Epithelial cell of prostate (primary cell): ENCODE results near the gene ISM1.

ENCODE experiments used
- DNase-seq: peaks from one replicate; pipeline ENCODE4 v3.0.0-alpha.2; 2011; ENCODE audit warnings: low read depth, low spot score
- H3K27ac ChIP-seq: fragments of 450-650 bp; 2 replicates; pipeline ENCODE4 v1.5.1; 2017; ENCODE audit warnings: mild to moderate bottlenecking

The ISM1 gene

DNA sequence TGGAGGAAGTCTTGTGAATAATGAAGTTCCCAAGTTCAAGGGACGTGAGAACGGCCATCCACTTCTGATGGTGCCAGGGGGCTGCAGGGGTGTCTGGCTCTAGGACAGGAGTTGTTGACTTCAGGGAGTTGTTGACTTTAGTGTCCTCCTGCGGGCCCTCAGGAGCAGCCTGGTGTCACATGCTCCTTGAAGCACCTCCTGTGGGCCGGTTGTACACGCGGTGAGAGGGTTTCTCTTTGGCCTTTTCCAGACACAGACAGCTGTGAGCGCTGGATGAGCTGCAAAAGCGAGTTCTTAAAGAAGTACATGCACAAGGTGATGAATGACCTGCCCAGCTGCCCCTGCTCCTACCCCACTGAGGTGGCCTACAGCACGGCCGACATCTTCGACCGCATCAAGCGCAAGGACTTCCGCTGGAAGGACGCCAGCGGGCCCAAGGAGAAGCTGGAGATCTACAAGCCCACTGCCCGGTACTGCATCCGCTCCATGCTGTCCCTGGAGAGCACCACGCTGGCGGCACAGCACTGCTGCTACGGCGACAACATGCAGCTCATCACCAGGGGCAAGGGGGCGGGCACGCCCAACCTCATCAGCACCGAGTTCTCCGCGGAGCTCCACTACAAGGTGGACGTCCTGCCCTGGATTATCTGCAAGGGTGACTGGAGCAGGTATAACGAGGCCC, 77.8 kb downstream of the ISM1 start:
- H3K27ac ChIP-seq, result no peak overlapping the region
- no peak for DNase-seq

GRCh38 chr20:13299401-13299800, 78.3 kb downstream of the ISM1 start:
- DNase-seq, result no peak
- H3K27ac ChIP-seq, result no peak overlapping the region

- DNase-seq, result peak; percentile 12
Observed at GRCh38 chr20:13301596-13301995, 80.5 kb downstream of the ISM1 start.

DNA sequence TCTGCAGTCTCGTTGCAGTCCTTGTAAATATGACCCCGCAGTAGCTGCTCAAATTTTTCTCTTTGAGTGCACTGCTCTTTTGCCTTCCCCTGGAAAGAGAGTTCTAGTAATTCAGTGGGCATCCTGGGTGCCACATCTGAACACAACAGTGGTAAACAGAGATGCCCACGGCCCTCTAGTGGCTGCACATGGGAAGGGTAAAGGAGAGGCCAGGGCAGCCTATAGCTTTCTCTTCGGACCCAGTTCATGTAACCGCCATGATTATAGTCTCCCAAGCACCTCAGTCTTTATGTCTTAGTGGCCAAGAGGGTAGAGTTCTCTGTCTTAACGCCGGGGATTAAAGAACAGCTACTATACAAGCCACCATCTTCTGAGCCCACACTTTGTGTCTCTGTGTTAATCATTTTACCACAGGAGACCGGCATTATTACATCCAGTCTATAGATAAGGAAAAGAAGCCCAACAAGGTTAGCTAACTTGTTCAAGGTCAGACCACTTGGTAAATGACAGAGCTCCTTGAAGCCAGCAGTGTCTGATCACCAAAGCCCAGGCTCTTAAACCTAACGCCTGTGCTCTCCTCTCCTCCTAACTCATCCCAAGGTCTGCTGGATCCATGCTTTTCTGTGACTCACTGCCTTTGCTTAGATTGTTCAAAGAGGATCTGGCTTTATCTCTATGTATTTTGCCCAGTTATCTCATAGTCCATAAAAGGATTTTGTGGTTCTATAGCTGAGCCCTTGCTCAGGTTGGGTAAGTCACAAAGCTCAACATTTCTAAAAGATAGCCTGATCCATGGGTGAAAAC, 81.8 kb downstream of the ISM1 start:
- H3K27ac ChIP-seq, result no peak overlapping the region
- DNase-seq, result no peak

More at GRCh38 chr20:13301596-13301995, 80.5 kb downstream of the ISM1 start:
- peak overlapping the region; percentile 59 for H3K27ac ChIP-seq

DNA sequence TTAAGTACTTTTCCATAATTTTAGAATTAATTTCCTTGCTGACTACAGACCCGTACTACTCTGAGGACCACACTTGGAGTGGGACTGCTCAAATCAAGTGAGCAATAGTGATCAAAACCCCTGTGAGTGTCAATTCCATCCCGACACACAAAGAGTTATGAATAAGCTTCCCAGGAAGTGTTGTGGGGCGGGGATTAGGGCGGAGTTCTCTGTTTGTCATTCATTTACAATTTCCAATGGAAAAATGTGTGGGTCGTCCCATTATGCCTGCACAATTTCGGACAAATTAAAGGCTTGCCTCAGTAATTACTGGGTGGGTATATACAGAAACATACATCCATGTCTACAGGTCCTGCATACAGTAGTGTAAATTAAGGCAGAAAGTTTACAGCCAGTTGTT, 84.2 kb downstream of the ISM1 start:
- no peak overlapping the region for H3K27ac ChIP-seq
- no peak for DNase-seq

DNA sequence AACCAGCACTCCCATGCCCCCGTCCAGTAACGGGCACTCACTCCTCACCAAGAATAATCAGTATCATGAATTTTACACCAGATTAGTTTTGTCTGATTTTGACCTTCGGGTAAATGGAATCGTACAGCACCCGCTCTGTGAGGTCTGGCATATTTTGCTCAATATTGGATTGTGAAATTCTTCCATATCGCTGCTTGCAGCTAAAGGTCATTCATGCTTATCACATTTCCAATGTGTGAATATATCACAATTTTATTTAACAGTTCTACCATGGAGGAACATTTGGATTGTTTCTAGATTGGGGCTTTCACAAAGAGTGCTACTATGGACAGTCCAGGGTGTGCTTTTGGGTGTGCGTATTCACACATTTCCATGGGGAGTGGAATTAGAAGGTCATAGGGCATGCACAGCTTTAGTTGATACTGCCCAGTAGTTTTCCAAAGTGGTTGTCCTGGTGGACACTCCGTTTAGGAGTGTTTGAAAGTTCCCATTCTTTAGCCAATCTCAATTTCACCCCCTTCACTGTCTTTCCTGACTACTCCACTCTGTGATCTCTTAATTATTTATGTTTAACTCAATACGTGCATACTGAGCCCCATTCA, 86.6 kb downstream of the ISM1 start:
- no peak for DNase-seq

GRCh38 chr20:13312300-13312699, 91.2 kb downstream of the ISM1 start:
- no peak overlapping the region for H3K27ac ChIP-seq
- DNase-seq, result peak; percentile 34

More for the DNA sequence above, 86.6 kb downstream of the ISM1 start:
- no peak overlapping the region for H3K27ac ChIP-seq

DNA sequence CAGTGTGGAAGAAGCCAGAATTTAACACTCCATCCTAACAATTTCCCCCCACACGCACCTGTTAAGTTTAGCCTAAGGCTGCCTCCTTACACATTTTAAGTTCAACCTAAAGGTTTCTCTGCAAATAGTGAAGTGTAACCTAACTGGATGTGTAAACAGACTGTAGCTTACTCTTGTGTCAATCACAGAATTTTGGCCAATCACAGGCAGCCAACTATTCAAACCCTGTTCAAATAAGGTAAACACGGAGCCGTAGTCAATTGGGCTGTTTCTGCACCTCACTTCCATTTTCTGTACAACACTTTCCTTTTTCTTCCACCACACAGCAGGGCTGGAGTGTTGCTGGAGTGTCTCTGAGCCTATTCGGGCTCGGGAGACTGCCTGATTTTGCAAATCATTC, 92.1 kb downstream of the ISM1 start:
- no peak overlapping the region for H3K27ac ChIP-seq
- no peak for DNase-seq

GRCh38 chr20:13317439-13317838, 96.4 kb downstream of the ISM1 start:
- no peak for DNase-seq
- no peak overlapping the region for H3K27ac ChIP-seq

GRCh38 chr20:13318871-13319521, 97.9 kb downstream of the ISM1 start:
- H3K27ac ChIP-seq, result no peak overlapping the region
- DNase-seq, result no peak

- DNase-seq, result no peak
- no peak overlapping the region for H3K27ac ChIP-seq
Observed at GRCh38 chr20:13320702-13321101, 99.6 kb downstream of the ISM1 start.

DNA sequence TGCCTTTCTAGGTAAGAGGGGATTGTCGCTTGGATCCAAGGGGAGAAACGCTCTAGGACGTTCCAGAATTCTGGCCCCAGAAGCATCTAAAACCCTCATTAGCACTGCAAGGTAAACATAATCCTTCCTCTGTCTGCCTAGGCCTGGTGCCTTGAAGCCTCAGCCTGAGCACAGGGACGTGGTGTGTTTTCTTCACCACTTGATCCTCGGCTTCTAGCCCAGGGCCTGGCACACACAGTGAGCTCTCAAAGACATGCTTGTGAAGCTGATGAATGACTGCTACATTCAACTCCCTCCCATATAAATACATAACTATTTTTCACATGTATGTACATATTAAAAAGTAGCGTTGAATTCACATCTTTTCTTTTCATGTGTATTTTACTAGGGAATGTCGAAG, 100.3 kb downstream of the ISM1 start:
- no peak overlapping the region for H3K27ac ChIP-seq
- no peak for DNase-seq

DNA sequence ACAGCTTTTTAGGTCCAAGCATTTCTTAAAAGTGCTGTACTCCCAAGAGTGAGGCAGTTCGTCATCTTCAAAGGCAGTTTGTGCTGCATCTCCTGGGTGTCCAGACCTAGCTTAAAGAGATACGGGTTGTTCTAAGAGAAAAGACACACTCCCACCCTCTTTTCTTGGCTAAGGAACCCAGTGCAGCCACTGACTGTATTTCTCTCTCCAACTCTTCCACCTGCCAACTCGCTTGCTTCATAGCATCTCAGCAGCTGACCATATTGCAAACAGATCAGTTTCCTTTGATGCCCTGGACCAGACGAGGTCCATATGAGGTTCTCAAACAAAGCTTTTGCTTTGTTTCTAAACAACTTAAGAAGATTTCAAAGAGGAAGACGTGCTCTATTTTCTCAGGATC, 101.1 kb downstream of the ISM1 start:
- H3K27ac ChIP-seq, result no peak overlapping the region
- no peak for DNase-seq

- no peak for DNase-seq
- no peak overlapping the region for H3K27ac ChIP-seq
Observed at GRCh38 chr20:13322621-13323020, 101.5 kb downstream of the ISM1 start.

DNA sequence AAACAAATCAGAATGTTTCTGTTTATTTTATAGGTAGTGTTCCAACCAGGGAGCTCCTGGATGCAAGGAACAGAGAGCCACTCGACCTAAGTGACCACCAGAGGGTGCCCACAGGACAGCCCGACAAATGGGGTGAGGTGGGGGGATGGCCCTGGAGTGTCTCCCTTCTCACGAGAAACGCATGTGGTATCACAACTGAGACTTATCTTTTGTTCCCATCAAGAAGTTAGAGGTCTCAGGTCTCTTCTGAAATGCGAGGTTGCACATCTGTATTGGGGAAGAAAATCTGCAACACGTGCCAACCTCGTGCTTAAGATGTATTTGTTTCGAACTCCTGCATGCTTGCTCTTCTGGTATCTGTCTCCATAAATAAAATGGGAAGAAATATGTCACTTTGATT, 104.0 kb downstream of the ISM1 start:
- DNase-seq, result no peak
- no peak overlapping the region for H3K27ac ChIP-seq

GRCh38 chr20:13325796-13326340, 104.8 kb downstream of the ISM1 start:
- no peak for DNase-seq
- H3K27ac ChIP-seq, result no peak overlapping the region

GRCh38 chr20:13331536-13331935, 110.5 kb downstream of the ISM1 start:
- DNase-seq, result no peak
- H3K27ac ChIP-seq, result no peak overlapping the region

DNA sequence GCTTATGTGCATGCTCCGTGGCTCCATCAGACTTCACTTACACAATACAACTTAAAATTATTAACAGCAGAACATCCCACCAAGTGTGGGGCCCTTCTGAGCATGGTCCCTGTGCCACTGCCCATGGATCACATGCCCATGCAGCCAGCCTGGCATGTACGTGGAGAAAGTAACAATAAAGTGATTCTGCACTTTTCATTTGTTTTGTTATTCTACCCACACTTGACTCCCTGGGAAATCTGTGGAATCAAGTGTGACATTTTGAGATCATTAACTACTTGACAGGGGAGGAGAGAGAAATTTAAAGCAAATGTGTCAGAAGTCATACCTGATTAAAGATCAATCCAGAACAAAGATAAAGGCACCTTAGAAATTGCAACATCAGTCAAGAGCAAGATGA, 112.0 kb downstream of the ISM1 start:
- no peak for DNase-seq
- H3K27ac ChIP-seq, result no peak overlapping the region

- no peak overlapping the region for H3K27ac ChIP-seq
- DNase-seq, result no peak
Observed at GRCh38 chr20:13333793-13334192, 112.7 kb downstream of the ISM1 start.

DNA sequence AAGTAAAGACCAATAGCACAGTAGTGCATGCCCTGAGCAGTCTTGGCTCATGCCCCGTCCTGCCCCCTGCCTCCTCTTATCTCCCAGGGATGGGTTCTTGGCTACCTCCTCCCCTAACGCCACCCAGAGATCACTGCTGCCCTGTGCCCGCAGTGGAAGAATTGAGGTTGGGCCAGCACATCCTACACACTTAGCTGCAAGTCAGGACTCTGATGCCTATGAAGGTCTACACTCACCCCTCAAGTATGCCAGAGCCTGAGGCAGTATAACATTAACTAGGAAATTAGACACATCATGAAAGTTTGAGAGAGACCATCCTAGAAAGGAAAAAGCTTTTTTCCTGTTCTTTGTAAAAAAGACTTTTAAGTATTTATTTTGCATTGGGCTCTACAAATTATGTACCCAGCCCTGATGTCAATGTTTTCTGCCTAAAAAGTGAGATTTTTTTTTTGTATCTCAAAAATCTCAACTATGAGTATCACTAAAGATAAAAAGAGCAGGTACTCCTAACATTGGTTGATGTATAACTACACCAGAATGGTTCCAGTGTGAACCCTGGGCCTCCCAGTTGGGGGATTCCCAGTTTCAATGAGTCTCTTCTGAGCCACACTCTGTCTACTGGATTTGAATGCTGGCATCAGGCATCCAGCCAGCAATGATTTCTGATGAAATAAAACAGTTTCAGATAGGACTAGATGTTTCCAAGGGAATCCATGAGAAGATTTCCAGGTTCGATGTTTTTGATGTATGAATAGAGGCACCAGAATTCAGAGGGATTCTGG, 115.4 kb downstream of the ISM1 start:
- peak overlapping the region; percentile 64 for H3K27ac ChIP-seq
- peak; percentile 40 for DNase-seq
